Uterus (tissue), 4 donors: Measurements from ENCODE around the gene NPR2. TPM values are rescaled to one million over a fixed set of nuclear protein-coding genes. Genes with fewer than 3 reads are reported as not detected.
A peak's percentile ranks its signal among the peaks of the same experiment; 100 is the strongest.

Source experiments
- DNase-seq, 2 donors: peaks; one replicate each; pipeline ENCODE4 v3.0.0-alpha.2; 2019 to 2020
- H3K27ac ChIP-seq, 2 donors: fragments of 200-600 bp; sonication (generic); 1 replicate in 1 of 2; 2 replicates in 1 of 2; pipeline ENCODE4 v1.5.1; 2016 to 2018
- H3K27me3 ChIP-seq, 2 donors: fragments of 200-600 bp; sonication (generic); one replicate each; pipeline ENCODE4 v1.5.1; 2018 to 2019; ENCODE audit warnings: control low read depth in 1 of 2
- H3K36me3 ChIP-seq, 2 donors: fragments of 200-600 bp; sonication (generic); one replicate each; pipeline ENCODE4 v1.5.1; 2019; ENCODE audit warnings: control low read depth in 1 of 2
- H3K4me1 ChIP-seq, 2 donors: fragments of 200-600 bp; sonication (generic); one replicate each; pipeline ENCODE4 v1.5.1; 2018 to 2019; ENCODE audit warnings: control low read depth in 1 of 2
- H3K4me3 ChIP-seq, 2 donors: fragments of 200-600 bp; sonication (generic); 1 replicate in 1 of 2; 2 replicates in 1 of 2; pipeline ENCODE4 v1.5.1; 2018 to 2019; ENCODE audit warnings: mild to moderate bottlenecking in 1 of 2
- H3K9me3 ChIP-seq, 2 donors: fragments of 200-600 bp; sonication (generic); one replicate each; pipeline ENCODE4 v1.5.1; 2019; ENCODE audit warnings: control low read depth in 1 of 2
- POLR2A ChIP-seq, 2 donors: fragments of 450-650 bp; IDR thresholded peaks; one replicate each; pipeline ENCODE4 v1.6.1; 2016; ENCODE audit warnings: antibody characterized with exemption in 2 of 2, mild to moderate bottlenecking in 1 of 2, moderate library complexity in 1 of 2
- intact Hi-C: fragments of 100-400 bp; cut with DNase I; formaldehyde crosslinking; loops from one replicate; pipeline ENCODE4 v1.15.1; 2023; ENCODE audit warnings: low total_unique reads
- total RNA-seq, 4 donors: library from RNA; depleted of rRNA in 3 of 4; stranded (reverse); fragments of >200 nt in 3 of 4; gene quantifications; one replicate each; pipeline versions ENCODE4 v1.1.0 to v1.2.4, GENCODE V29; 2014 to 2023
- TF ChIP-seq, protein P1 (sequence below), 4 experiments: fragments of 200-600 bp in 2 of 4; fragments of 450-650 bp in 2 of 4; sonication (generic) in 2 of 4; IDR thresholded peaks; one replicate each; pipeline ENCODE4 v1.5.1; 2016 to 2019; ENCODE audit warnings: antibody characterized with exemption in 4 of 4, mild to moderate bottlenecking in 2 of 4, moderate library complexity in 1 of 4
- donor health status: DM: yes; HTN: yes; CAD: no.

NPR2 gene
- total RNA-seq, 4 donors from 2014 or later: 3.8 to 70.4 (median 31.7) TPM

DNA sequence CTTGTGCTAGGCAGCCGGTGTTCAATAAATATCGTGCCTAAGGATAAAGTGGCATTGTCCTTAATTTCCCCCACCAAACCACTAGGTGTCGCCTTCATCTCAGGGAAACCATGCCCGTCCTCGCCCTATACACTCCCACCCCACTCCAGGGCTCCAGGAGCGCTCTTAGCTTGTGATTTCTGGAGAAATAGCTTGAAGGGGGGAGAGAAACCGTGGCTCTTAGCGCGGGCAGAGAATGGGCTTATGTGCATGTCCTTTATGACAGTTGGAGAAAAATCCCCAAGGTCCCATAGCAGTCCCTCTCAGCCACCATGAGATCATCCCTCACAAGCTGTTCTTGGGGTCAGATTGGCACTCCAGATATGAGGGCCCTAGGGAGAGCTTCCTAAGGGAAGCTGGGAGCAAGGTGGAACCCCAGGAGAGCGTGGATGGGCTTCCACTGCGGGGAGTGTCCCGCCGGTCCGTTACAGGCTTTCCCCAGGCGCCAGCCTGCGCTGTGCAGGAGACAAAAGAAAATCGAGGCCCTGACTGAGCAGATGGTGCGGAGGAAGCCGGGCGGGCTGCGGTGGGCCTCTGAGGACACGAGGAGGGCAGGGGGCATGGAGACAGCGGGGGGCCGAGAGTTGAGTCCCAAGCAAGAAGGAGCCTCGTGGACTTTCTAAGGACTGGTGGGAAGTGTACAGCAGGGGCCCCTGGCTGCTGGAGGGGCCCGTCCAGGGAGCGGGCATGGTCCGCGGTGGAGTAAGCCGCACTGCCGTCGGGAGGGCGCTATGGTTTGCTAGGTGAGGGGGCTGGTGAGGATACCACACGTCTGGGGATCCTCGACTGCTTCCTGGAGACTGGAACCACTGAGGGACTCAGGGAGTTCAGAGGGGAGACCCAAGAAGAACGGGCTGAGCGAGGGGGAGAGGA lies 750 bp upstream of the NPR2 start:
- Histone ChIP-seq H3K27ac (peak overlapping the region; percentile 81 to 91), H3K4me1 (peaks cover 12 to 22% of the 10 kb centered on the region in 2 donors), H3K27me3 (no peaks in the 10 kb centered on the region), H3K4me3 (peak overlapping the region; percentile 47 to 63), H3K9me3 (no peaks in the 10 kb centered on the region), H3K36me3 (no peaks in the 10 kb centered on the region)
- intact Hi-C loops: loop anchor here (5.0 kb wide), 1 partner anchor 92 kb away; no protein-coding TSS in a partner anchor
- TF ChIP-seq, protein P1, sequence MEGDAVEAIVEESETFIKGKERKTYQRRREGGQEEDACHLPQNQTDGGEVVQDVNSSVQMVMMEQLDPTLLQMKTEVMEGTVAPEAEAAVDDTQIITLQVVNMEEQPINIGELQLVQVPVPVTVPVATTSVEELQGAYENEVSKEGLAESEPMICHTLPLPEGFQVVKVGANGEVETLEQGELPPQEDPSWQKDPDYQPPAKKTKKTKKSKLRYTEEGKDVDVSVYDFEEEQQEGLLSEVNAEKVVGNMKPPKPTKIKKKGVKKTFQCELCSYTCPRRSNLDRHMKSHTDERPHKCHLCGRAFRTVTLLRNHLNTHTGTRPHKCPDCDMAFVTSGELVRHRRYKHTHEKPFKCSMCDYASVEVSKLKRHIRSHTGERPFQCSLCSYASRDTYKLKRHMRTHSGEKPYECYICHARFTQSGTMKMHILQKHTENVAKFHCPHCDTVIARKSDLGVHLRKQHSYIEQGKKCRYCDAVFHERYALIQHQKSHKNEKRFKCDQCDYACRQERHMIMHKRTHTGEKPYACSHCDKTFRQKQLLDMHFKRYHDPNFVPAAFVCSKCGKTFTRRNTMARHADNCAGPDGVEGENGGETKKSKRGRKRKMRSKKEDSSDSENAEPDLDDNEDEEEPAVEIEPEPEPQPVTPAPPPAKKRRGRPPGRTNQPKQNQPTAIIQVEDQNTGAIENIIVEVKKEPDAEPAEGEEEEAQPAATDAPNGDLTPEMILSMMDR (IDR thresholded peaks at IDR 0.05): peak; percentile 85 to 93 (median 88)
- no peak for TF ChIP-seq POLR2A (IDR thresholded peaks at IDR 0.05)
- DNase-seq: peak; percentile 77 to 86

DNA sequence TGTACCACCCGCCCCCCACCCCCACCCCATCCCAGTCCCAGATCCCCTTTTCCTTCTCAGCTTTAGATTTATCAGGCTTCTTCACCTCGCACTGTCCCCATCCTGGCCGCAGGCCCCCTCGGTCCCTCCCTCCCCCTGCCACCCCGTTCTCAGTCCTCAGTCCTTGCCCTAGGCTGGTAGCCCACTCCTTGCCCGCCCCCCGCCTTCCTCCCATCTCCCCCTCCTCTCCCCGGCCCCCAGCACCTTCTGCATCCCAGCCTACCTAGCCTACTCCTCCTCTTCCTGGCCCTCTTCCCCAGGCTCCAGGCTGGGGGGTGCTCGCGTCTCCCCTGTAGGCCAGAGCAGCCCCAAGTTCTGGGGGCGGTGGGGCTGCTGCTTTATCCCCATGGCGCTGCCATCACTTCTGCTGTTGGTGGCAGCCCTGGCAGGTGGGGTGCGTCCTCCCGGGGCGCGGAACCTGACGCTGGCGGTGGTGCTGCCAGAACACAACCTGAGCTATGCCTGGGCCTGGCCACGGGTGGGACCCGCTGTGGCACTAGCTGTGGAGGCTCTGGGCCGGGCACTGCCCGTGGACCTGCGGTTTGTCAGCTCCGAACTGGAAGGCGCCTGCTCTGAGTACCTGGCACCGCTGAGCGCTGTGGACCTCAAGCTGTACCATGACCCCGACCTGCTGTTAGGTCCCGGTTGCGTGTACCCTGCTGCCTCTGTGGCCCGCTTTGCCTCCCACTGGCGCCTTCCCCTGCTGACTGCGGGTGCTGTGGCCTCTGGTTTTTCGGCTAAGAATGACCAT lies 828 bp downstream of the NPR2 start:
- Histone ChIP-seq H3K36me3 (no peaks in the 10 kb centered on the region), H3K27me3 (no peaks in the 10 kb centered on the region), H3K4me3 (peak overlapping the region; percentile 47 to 63), H3K27ac (peak overlapping the region; percentile 81 to 91), H3K9me3 (no peaks in the 10 kb centered on the region), H3K4me1 (peaks cover 12 to 22% of the 10 kb centered on the region in 2 donors)
- TF ChIP-seq POLR2A (IDR thresholded peaks at IDR 0.05): no peak
- TF ChIP-seq, protein P1 (IDR thresholded peaks at IDR 0.05): no peak
- intact Hi-C loops: loop anchor here (5.0 kb wide), 1 partner anchor 90 kb away; no protein-coding TSS in a partner anchor
- peak in 1 of 2 donors; percentile 30 for DNase-seq

DNA sequence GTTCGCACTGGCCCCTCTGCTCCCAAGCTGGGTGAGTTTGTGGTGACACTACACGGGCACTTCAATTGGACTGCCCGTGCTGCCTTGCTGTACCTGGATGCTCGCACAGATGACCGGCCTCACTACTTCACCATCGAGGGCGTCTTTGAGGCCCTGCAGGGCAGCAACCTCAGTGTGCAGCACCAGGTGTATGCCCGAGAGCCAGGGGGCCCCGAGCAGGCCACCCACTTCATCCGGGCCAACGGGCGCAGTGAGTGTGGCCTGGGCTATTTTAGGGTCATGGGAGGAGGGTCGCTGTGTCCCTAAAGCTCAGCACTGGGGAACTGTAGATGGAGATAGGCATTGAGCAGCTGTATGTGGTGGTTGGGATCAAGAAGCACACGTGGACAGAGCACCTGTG lies 1.4 kb downstream of the NPR2 start:
- TF ChIP-seq, protein P1 (IDR thresholded peaks at IDR 0.05): no peak
- TF ChIP-seq POLR2A (IDR thresholded peaks at IDR 0.05): no peak
- Histone ChIP-seq H3K27ac (peak overlapping the region; percentile 63 to 91), H3K4me1 (peaks cover 12 to 22% of the 10 kb centered on the region in 2 donors), H3K36me3 (no peaks in the 10 kb centered on the region), H3K4me3 (no peak overlapping the region), H3K9me3 (no peaks in the 10 kb centered on the region), H3K27me3 (no peaks in the 10 kb centered on the region)
- intact Hi-C loops: loop anchor here (5.0 kb wide), 1 partner anchor 89 kb away; no protein-coding TSS in a partner anchor
- DNase-seq: no peak

DNA sequence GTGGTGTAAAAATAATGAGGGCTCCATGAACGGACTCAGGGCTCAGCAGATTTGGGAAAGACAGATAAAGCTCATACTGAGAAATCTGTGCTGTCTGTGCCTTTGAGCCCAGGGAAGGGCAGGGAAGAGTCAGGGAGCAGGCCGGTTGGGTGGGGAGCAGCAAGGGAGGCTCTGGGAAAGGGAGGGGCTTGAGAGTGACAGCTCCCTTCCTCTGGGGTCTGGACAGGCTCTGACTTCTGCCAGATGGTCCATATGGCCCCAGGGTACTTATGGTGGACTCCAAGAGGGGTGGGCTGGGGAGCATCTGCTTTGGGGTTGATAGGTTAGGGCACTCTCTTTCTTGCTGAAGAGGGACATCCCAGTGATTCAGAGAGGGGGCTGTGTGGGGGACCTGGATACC lies 2.1 kb downstream of the NPR2 start:
- Histone ChIP-seq H3K27ac (peak overlapping the region; percentile 25 to 63), H3K4me3 (no peak overlapping the region), H3K36me3 (no peaks in the 10 kb centered on the region), H3K9me3 (no peaks in the 10 kb centered on the region), H3K4me1 (peaks cover 12 to 22% of the 10 kb centered on the region in 2 donors), H3K27me3 (no peaks in the 10 kb centered on the region)
- DNase-seq: no peak
- TF ChIP-seq, protein P1 (IDR thresholded peaks at IDR 0.05): no peak
- no peak for TF ChIP-seq POLR2A (IDR thresholded peaks at IDR 0.05)
- intact Hi-C loops: loop anchor here (5.0 kb wide), 1 partner anchor 89 kb away; no protein-coding TSS in a partner anchor
